GM20000 (cell line): ENCODE data around the gene DDX39A.

Experiments used
- DNase-seq: peaks from one replicate; pipeline ENCODE4 v3.0.0; 2012; ENCODE audit warnings: low spot score
- TF ChIP-seq, protein P1 (sequence below): IDR thresholded peaks from 2 replicates; pipeline ENCODE4 v1.5.1; 2012; ENCODE audit warnings: mild to moderate bottlenecking, control low read depth; ENCODE audit errors: extremely low read depth, missing control alignments

DDX39A gene

DNA sequence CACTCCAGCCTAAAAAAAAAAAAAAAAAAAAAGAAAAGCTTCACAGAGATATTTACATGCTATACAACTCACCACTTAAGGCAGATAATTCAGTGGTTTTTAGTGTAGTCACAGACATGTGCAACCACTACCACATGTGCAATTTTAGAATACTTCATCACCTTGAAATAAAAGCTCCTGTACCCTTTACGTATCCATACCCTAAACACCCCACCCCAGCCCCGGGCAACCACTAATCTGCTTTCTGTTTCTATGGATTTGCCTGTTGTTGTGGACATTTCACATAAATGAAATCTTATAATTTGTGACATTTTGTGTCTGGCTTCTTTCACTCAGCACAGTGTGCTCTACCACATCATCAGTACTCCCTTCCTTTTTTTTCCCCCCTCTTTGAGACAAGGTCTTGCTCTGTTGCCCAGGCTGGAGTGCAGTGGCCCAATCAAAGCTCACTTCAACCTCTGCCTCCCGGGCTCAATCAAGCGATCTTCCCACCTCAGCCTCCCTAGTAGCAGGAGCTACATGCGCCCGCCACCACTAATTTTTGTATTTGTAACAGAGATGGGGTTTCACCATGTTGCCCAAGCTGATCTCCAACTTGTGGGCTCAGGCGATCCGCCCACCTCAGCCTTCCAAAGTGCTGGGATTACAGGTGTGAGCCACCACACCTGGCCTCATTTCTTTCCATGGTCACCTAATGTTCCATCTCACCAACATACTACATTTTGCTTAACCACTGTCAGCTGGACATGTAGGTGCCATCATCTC, 4.0 kb downstream of the DDX39A start:
- no peak for DNase-seq
- TF ChIP-seq, protein P1, sequence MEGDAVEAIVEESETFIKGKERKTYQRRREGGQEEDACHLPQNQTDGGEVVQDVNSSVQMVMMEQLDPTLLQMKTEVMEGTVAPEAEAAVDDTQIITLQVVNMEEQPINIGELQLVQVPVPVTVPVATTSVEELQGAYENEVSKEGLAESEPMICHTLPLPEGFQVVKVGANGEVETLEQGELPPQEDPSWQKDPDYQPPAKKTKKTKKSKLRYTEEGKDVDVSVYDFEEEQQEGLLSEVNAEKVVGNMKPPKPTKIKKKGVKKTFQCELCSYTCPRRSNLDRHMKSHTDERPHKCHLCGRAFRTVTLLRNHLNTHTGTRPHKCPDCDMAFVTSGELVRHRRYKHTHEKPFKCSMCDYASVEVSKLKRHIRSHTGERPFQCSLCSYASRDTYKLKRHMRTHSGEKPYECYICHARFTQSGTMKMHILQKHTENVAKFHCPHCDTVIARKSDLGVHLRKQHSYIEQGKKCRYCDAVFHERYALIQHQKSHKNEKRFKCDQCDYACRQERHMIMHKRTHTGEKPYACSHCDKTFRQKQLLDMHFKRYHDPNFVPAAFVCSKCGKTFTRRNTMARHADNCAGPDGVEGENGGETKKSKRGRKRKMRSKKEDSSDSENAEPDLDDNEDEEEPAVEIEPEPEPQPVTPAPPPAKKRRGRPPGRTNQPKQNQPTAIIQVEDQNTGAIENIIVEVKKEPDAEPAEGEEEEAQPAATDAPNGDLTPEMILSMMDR = no peak

DNA sequence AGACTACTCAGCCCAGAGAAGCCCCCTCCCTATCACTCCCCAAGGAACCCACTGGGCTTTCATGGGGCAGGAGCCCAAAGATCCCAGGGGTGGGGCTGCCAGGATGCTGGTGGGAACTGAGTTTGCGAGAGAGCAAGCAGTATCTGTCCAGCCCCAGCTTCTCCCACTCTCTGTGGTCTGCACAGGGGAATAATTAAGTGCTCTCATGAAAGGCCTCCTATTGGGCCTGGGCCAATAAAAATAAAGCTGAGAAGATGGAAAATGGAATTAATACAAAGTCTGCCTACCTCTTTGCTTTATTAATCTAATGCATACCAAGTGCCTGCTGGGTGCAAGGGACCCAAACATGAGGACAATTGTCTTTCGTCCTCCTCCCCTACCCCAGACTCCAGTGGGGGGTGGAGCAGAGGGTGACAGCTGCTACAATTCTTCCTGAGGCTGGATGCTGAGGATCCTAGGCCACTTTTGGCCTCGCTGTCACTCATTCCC, 5.4 kb downstream of the DDX39A start:
- no peak for DNase-seq
- TF ChIP-seq, protein P1 = no peak

DNA sequence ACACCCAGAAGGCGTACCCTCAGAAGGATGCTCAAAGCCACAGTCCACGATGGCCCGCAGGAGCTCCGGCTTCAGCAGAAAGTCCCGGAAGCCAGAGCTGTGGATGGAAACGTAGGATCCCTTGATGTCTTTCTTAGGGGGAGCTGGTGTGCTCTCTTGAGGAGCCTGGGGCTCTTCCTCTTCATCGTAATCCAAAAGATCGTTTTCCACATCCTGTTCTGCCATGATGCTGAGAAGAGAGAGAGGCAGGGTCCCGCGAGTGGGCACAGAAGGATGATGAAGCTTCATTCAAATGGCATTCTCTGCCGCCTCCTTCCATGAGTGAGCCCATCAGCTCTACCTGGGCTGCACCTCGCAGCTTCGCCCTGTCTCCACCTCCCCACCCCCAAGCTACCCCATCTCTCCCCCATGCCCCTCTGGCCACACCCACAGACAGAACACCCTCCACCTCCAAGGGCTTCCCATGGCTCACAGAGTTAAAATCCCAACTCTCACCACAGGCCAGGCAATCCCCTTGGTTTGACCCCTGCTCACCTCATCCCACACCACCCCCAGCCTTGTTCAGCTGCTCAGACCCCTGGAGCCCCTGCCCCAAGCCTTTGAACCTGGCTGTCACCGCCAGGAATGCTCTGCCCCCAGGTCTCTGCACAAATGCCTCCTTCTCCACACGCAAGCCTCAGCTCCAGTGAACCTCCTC, 6.0 kb downstream of the DDX39A start:
- TF ChIP-seq, protein P1 = no peak
- DNase-seq = no peak

DNA sequence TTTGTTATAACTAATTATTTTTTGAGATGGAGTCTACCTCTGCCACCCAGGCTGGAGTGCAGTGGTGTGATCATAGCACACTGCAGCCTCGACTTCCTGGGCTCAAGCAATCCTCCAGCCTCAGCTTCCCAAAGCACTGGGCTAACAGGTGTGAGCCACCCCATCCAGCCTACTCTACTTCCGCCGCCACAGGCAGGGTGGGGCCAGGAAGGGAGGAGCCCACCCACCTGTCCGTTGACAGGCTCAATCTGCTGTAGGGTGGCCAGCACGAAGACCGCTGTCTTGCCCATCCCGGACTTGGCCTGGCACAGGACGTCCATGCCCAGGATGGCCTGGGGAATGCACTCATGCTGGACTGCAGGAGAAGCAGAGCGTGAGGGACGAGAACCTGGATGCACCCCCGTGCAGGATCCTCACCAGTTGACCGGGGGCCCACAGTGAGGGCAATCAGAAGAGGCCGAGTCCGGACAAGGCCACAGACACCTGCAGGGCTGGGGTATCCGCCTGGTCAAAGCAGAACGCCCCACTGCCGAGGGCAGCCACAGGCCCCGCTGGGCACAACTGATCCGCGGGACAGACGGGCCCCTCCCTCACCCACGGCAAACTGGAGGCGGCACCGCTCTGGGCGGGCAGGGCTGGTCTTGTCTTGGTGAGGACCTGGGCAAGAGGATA, 6.7 kb downstream of the DDX39A start:
- no peak for DNase-seq
- TF ChIP-seq, protein P1 = no peak

DNA sequence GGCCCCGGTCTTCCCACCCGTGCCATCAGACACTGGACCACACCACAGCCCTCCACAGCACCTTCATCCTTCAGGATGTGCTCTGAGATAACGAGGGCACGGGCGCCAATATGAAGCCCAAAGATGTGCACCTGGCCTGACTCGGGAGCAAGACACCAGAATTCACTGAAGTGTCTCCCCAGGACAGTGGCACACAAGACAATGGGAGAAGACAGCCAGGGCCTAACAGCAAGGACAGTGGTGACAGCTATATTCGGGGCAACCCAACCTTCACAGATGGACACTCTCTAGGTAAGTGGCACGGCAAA, 7.2 kb downstream of the DDX39A start:
- DNase-seq = no peak
- TF ChIP-seq, protein P1 = no peak

DNA sequence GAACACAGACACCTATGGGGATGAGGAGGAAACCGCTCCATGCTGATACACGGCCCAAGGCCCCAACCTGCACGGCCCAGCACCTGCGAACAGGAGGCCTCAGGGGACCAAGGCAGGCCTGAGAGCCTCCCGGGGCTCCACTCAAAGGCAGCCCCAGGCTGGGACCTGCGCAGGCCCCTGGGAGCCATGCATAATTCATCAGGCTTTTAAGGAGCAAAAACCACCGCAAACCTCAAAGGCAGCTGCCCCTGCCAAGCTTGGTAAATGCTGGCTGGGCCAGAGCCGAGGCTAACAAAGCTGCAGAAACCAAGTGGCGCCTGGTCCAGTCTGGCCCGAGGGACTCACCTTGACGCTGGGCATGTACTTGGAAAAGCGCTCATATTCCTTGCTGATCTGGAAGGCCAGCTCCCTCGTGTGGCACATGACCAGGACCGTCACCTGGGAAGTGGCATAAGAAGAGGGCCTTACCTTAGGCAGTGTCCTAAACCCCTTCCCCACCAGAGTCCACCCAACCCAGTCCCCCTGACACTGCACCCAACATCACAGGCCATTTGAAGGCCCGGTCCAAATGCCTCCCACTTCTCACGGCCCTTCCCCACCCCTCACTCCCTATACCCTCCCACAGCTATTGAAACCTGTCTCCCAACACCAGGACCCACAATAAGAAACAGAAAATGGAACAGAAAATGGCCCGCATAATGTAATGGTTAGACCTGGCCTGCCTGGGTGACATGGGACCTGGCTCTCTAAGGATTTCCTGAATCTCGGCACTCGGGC, 7.8 kb downstream of the DDX39A start:
- DNase-seq = no peak
- TF ChIP-seq, protein P1 = no peak
